Smooth muscle cell (in vitro differentiated cells): ENCODE results near the gene EARS2. TPM values are rescaled to one million over a fixed set of nuclear protein-coding genes. Genes with fewer than 3 reads are reported as not detected.
A peak's percentile ranks its signal among the peaks of the same experiment; 100 is the strongest.

ENCODE experiments used
- DNase-seq: peaks from one replicate; lab custom pipeline; 2025; ENCODE audit not compliant: unreplicated experiment; lab: John Stamatoyannopoulos, UW
- H2AFZ ChIP-seq: fragments of 200-600 bp; sonication (generic); 2 replicates; pipeline ENCODE4 v1.6.0; 2016; ENCODE audit warnings: antibody characterized with exemption, low read depth, mild to moderate bottlenecking
- H3F3A ChIP-seq: fragments of 200-600 bp; sonication (generic); 2 replicates; pipeline ENCODE4 v1.6.0; 2017; ENCODE audit warnings: antibody characterized with exemption, low read depth
- H3K27ac ChIP-seq: fragments of 200-600 bp; sonication (generic); 2 replicates; pipeline ENCODE4 v1.5.1; 2016; ENCODE audit warnings: low read depth, mild to moderate bottlenecking
- H3K27me3 ChIP-seq: fragments of 200-600 bp; sonication (generic); 2 replicates; pipeline ENCODE4 v1.6.1; 2016; ENCODE audit warnings: low read depth, mild to moderate bottlenecking
- H3K36me3 ChIP-seq: fragments of 200-600 bp; sonication (generic); 2 replicates; pipeline ENCODE4 v1.5.1; 2016; ENCODE audit warnings: low read depth
- H3K4me1 ChIP-seq: fragments of 200-600 bp; sonication (generic); 2 replicates; pipeline ENCODE4 v1.5.1; 2016; ENCODE audit warnings: low read depth
- H3K4me2 ChIP-seq: fragments of 200-600 bp; sonication (generic); 2 replicates; pipeline ENCODE4 v1.6.0; 2016; ENCODE audit warnings: mild to moderate bottlenecking
- H3K4me3 ChIP-seq: fragments of 200-600 bp; sonication (generic); 2 replicates; pipeline ENCODE4 v1.5.1; 2016; ENCODE audit warnings: mild to moderate bottlenecking
- H3K79me2 ChIP-seq: fragments of 200-600 bp; sonication (generic); 2 replicates; pipeline ENCODE4 v1.6.0; 2016; ENCODE audit warnings: low read depth, mild to moderate bottlenecking
- H3K9ac ChIP-seq: fragments of 200-600 bp; sonication (generic); 2 replicates; pipeline ENCODE4 v1.6.0; 2016; ENCODE audit warnings: low read depth
- H3K9me3 ChIP-seq: fragments of 200-600 bp; sonication (generic); replicated peaks from 2 replicates; pipeline ENCODE4 v1.5.1; 2016; ENCODE audit warnings: low read depth
- H4K20me1 ChIP-seq: fragments of 200-600 bp; sonication (generic); 2 replicates; pipeline ENCODE4 v1.6.0; 2016; ENCODE audit warnings: low read depth
- CTCF ChIP-seq: fragments of 200-600 bp; sonication (generic); IDR thresholded peaks from 2 replicates; pipeline ENCODE4 v1.5.1; 2017; ENCODE audit warnings: borderline replicate concordance, mild to moderate bottlenecking, antibody characterized with exemption; ENCODE audit not compliant: insufficient read depth, poor library complexity, severe bottlenecking
- WGBS: methylation state at CpG from one replicate; pipeline ENCODE4 v1.1.7; 2016; ENCODE audit warnings: low lambda C conversion rate; 5-methylcytosine and 5-hydroxymethylcytosine counted together
- polyA plus RNA-seq: library from polyadenylated mRNA; unstranded; fragments of >200 nt; fragmentation: Nextera tagmentation; extraction: Ambion mirVana; gene quantifications from 2 replicates; pipeline ENCODE4 v1.2.1, GENCODE V29; 2016
- total RNA-seq: library from RNA; depleted of rRNA; stranded (reverse); fragments of >200 nt; gene quantifications from 2 replicates; pipeline ENCODE4 v1.2.3, GENCODE V29; 2014

The EARS2 gene
- total and polyA plus RNA-seq, 2 experiments from 2014 or later, result 13.0 to 32.8 TPM

- Histone ChIP-seq H3K27me3 (no peaks in the 10 kb centered on the region), H3K4me3 (no peak overlapping the region), H3K4me2 (peak overlapping the region; percentile 60), H3K27ac (peak overlapping the region; percentile 46), H3K79me2 (peaks cover 84% of the 10 kb centered on the region), H3K4me1 (peaks cover 40% of the 10 kb centered on the region), H3F3A (peaks cover 14% of the 10 kb centered on the region), H2AFZ (no peak overlapping the region), H3K36me3 (no peaks in the 10 kb centered on the region), H3K9me3 (no peaks in the 10 kb centered on the region), H3K9ac (no peak overlapping the region), H4K20me1 (peaks cover 96% of the 10 kb centered on the region)
- DNase-seq, result no peak
- no peak for TF ChIP-seq CTCF
- 96% methylated on average over 9 of the region's 9 CpGs for WGBS
Measured at GRCh38 chr16:23505180-23505665, 51.9 kb downstream of the EARS2 start.

GRCh38 chr16:23504453-23505179 is 52.5 kb downstream of the EARS2 start:
- Histone ChIP-seq H3F3A (peaks cover 14% of the 10 kb centered on the region), H3K4me2 (peak overlapping the region; percentile 60), H3K9me3 (no peaks in the 10 kb centered on the region), H3K27ac (peak overlapping the region; percentile 46), H3K79me2 (peaks cover 81% of the 10 kb centered on the region), H3K9ac (no peak overlapping the region), H3K27me3 (no peaks in the 10 kb centered on the region), H3K4me1 (peaks cover 40% of the 10 kb centered on the region), H4K20me1 (peaks cover 100% of the 10 kb centered on the region), H3K36me3 (no peaks in the 10 kb centered on the region), H2AFZ (no peak overlapping the region), H3K4me3 (no peak overlapping the region)
- 56% methylated on average over 13 of the region's 13 CpGs for WGBS
- DNase-seq, result peak; percentile 10
- no peak for TF ChIP-seq CTCF

- no peak for TF ChIP-seq CTCF
- Histone ChIP-seq H3K27me3 (no peaks in the 10 kb centered on the region), H3K27ac (peak overlapping the region; percentile 8), H3F3A (peaks cover 14% of the 10 kb centered on the region), H3K36me3 (no peaks in the 10 kb centered on the region), H3K4me1 (peaks cover 40% of the 10 kb centered on the region), H3K79me2 (peaks cover 80% of the 10 kb centered on the region), H3K4me2 (peak overlapping the region; percentile 37), H3K9me3 (no peaks in the 10 kb centered on the region), H2AFZ (no peak overlapping the region), H3K4me3 (no peak overlapping the region), H3K9ac (no peak overlapping the region), H4K20me1 (peaks cover 100% of the 10 kb centered on the region)
- 89% methylated on average over 5 of the region's 5 CpGs for WGBS
- no peak for DNase-seq
Measured at GRCh38 chr16:23504076-23504452, 53.1 kb downstream of the EARS2 start.

GRCh38 chr16:23502466-23502865 is 54.7 kb downstream of the EARS2 start:
- no peak overlapping the region for H3K9ac ChIP-seq
- no peak for TF ChIP-seq CTCF
- no peak for DNase-seq
- no peaks in the 10 kb centered on the region for H3K9me3 ChIP-seq
- no peak overlapping the region for H2AFZ ChIP-seq
- 100% methylated on average over 2 of the region's 2 CpGs for WGBS
- H3K4me2 ChIP-seq, result no peak overlapping the region
- peaks cover 35% of the 10 kb centered on the region for H3K4me1 ChIP-seq
- H3K79me2 ChIP-seq, result peaks cover 79% of the 10 kb centered on the region
- no peak overlapping the region for H3K4me3 ChIP-seq
- no peaks in the 10 kb centered on the region for H3K27me3 ChIP-seq
- H3K27ac ChIP-seq, result no peak overlapping the region
- peaks cover 100% of the 10 kb centered on the region for H4K20me1 ChIP-seq
- H3F3A ChIP-seq, result peaks cover 14% of the 10 kb centered on the region
- no peaks in the 10 kb centered on the region for H3K36me3 ChIP-seq
